Testis (tissue), 3 donors: ENCODE results near the gene LRP2. TPM values are rescaled to one million over a fixed set of nuclear protein-coding genes. Genes with fewer than 3 reads are reported as not detected.

Experiments used
- DNase-seq: peaks from one replicate; pipeline ENCODE4 v3.0.0-alpha.2; 2019
- H3K27ac ChIP-seq, 2 donors: fragments of 200-600 bp; sonication (generic); one replicate each; pipeline ENCODE4 v1.5.1; 2019
- H3K27me3 ChIP-seq: fragments of 200-600 bp; sonication (generic); one replicate; pipeline ENCODE4 v1.5.1; 2019
- H3K36me3 ChIP-seq: fragments of 200-600 bp; sonication (generic); one replicate; pipeline ENCODE4 v1.5.1; 2017; ENCODE audit warnings: low read depth; ENCODE audit errors: missing control alignments
- H3K4me1 ChIP-seq: fragments of 200-600 bp; sonication (generic); one replicate; pipeline ENCODE4 v1.5.1; 2019
- H3K4me3 ChIP-seq, 2 donors: fragments of 200-600 bp; sonication (generic); one replicate each; pipeline ENCODE4 v1.5.1; 2017 to 2019
- H3K9me3 ChIP-seq: fragments of 200-600 bp; sonication (generic); one replicate; pipeline ENCODE4 v1.5.1; 2017
- POLR2A ChIP-seq: fragments of 450-650 bp; IDR thresholded peaks from one replicate; pipeline ENCODE4 v1.6.1; 2017; ENCODE audit warnings: antibody characterized with exemption, mild to moderate bottlenecking, moderate library complexity
- WGBS, 2 donors: methylation state at CpG; one replicate each; pipeline ENCODE4 v1.1.5; 2018; 5-methylcytosine and 5-hydroxymethylcytosine counted together
- intact Hi-C: fragments of 100-400 bp; cut with DNase I; formaldehyde crosslinking; loops from one replicate; pipeline ENCODE4 v1.15.1; 2023; ENCODE audit warnings: low total_unique reads
- polyA plus RNA-seq: library from polyadenylated mRNA; stranded (reverse); fragments of 350-450 nt; fragmentation: Illumina TruSeq; extraction: RNeasy Lipid Tissue Mini Kit (QIAGEN cat#74804); gene quantifications from one replicate; pipeline ENCODE4 v1.2.3, GENCODE V29; 2014; ENCODE audit warnings: low read depth, low replicate concordance; ENCODE audit not compliant: insufficient read depth
- total RNA-seq, 2 donors: library from RNA; depleted of rRNA; stranded (reverse); fragments of >200 nt; gene quantifications; one replicate each; pipeline ENCODE4 v1.2.3, GENCODE V29; 2016
- TF ChIP-seq, protein P1 (sequence below), 3 experiments: fragments of 450-650 bp in 2 of 3; fragments of 200-600 bp in 1 of 3; sonication (generic) in 1 of 3; IDR thresholded peaks; one replicate each; pipeline ENCODE4 v1.5.1; 2016 to 2019; ENCODE audit warnings: antibody characterized with exemption in 3 of 3, mild to moderate bottlenecking in 2 of 3, moderate library complexity in 1 of 3

The LRP2 gene
- total and polyA plus RNA-seq, 3 donors from 2014 or later = 3.0 to 9.3 (median 4.1) TPM

DNA sequence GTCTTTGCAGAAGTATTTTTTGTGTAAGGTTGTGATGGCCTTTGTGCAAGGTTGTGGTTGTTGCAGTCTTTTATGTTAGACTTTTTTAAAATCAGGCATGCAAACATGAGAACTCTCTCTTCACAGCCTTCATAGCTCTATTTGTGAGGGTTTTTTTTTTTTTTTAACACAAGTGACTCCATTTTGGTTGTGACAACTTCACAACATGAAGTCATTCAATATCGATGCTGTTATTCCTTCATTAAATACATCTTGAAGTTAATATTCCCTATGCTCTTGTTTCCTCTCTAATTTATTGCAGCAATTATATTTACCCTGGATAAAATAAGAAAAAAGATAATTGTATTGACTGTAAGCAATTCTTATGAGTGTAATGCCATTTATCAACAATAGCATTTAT lies 257.5 kb downstream of the LRP2 start:
- H3K36me3 ChIP-seq = no peaks in the 10 kb centered on the region
- H3K4me1 ChIP-seq = no peaks in the 10 kb centered on the region
- no peak overlapping the region for H3K4me3 ChIP-seq
- TF ChIP-seq, protein P1, sequence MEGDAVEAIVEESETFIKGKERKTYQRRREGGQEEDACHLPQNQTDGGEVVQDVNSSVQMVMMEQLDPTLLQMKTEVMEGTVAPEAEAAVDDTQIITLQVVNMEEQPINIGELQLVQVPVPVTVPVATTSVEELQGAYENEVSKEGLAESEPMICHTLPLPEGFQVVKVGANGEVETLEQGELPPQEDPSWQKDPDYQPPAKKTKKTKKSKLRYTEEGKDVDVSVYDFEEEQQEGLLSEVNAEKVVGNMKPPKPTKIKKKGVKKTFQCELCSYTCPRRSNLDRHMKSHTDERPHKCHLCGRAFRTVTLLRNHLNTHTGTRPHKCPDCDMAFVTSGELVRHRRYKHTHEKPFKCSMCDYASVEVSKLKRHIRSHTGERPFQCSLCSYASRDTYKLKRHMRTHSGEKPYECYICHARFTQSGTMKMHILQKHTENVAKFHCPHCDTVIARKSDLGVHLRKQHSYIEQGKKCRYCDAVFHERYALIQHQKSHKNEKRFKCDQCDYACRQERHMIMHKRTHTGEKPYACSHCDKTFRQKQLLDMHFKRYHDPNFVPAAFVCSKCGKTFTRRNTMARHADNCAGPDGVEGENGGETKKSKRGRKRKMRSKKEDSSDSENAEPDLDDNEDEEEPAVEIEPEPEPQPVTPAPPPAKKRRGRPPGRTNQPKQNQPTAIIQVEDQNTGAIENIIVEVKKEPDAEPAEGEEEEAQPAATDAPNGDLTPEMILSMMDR (IDR thresholded peaks at IDR 0.05) = no peak
- TF ChIP-seq POLR2A = no peak
- H3K9me3 ChIP-seq = no peaks in the 10 kb centered on the region
- intact Hi-C loops = no loop called here
- WGBS, 2 donors = 27 to 89% methylated on average over 1 of the region's 1 CpG
- H3K27ac ChIP-seq = no peak overlapping the region
- DNase-seq = no peak
- no peaks in the 10 kb centered on the region for H3K27me3 ChIP-seq

DNA sequence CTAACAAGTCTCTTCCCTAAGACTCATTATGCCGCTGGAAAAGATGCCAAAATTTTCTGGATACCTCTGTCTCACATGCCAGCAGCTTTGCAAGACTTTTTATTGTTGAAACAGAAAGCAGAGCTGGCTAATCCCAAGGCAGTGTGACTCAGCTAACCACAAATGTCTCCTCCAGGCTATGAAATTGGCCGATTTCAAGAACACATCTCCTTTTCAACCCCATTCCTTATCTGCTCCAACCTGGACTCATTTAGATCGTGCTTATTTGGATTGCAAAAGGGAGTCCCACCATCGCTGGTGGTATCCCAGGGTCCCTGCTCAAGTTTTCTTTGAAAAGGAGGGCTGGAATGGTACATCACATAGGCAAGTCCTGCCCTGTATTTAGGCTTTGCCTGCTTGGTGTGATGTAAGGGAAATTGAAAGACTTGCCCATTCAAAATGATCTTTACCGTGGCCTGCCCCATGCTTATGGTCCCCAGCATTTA lies 266.7 kb downstream of the LRP2 start:
- no peak for DNase-seq
- no peaks in the 10 kb centered on the region for H3K4me1 ChIP-seq
- TF ChIP-seq, protein P1 (IDR thresholded peaks at IDR 0.05) = no peak
- no peak for TF ChIP-seq POLR2A
- no peaks in the 10 kb centered on the region for H3K27me3 ChIP-seq
- H3K36me3 ChIP-seq = no peaks in the 10 kb centered on the region
- H3K27ac ChIP-seq = no peak overlapping the region
- intact Hi-C loops = no loop called here
- 89 to 91% methylated on average over 5 of the region's 5 CpGs for WGBS, 2 donors
- no peaks in the 10 kb centered on the region for H3K9me3 ChIP-seq
- no peak overlapping the region for H3K4me3 ChIP-seq

DNA sequence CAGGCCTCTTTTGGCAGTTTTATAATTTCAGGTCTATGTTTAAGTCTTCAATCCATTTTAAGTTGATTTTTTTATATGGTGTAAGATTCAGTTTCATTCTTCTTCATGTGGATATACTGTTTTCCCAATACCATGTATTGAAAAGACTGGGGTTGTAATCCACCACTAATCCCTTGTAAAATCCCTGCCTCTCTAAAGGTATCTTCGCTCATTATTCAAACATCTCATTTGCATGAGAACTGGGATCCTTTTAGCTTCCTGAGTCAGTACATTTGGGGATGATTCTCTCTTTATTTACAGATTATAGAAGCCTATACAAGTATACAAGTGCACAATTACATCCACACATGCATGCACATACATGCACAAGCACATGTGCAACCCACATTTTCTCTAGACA lies 267.7 kb downstream of the LRP2 start:
- Histone ChIP-seq H3K36me3 (no peaks in the 10 kb centered on the region), H3K4me1 (no peaks in the 10 kb centered on the region), H3K27ac (no peak overlapping the region), H3K4me3 (no peak overlapping the region), H3K9me3 (no peaks in the 10 kb centered on the region), H3K27me3 (no peaks in the 10 kb centered on the region)
- TF ChIP-seq POLR2A = no peak
- TF ChIP-seq, protein P1 (IDR thresholded peaks at IDR 0.05) = no peak
- no peak for DNase-seq
- intact Hi-C loops = no loop called here
- WGBS, 2 donors = 92 to 94% methylated on average over 1 of the region's 1 CpG

DNA sequence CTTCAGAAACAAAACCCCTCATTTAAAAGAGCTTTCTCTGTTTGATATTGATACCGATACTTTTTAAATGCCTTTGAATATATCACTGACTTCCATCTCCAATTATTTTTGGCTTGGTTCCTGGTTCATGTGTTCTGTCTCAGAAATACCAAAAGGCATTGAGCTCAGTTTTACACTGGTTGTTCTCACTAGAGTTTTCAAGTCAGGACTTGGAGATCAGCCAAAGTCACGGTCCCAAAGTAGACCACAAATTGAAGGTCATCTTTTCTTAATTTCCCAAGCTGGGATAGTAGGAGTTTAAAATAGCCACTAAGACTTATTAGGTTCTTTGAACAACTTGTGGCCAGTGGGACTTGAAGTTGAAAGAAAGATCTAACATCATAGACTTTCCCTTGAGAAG lies 268.8 kb downstream of the LRP2 start:
- intact Hi-C loops = no loop called here
- TF ChIP-seq, protein P1 (IDR thresholded peaks at IDR 0.05) = no peak
- DNase-seq = no peak
- Histone ChIP-seq H3K4me1 (no peaks in the 10 kb centered on the region), H3K36me3 (no peaks in the 10 kb centered on the region), H3K27me3 (no peaks in the 10 kb centered on the region), H3K4me3 (no peak overlapping the region), H3K9me3 (no peaks in the 10 kb centered on the region), H3K27ac (no peak overlapping the region)
- 32 to 54% methylated on average over 2 of the region's 2 CpGs for WGBS, 2 donors

DNA sequence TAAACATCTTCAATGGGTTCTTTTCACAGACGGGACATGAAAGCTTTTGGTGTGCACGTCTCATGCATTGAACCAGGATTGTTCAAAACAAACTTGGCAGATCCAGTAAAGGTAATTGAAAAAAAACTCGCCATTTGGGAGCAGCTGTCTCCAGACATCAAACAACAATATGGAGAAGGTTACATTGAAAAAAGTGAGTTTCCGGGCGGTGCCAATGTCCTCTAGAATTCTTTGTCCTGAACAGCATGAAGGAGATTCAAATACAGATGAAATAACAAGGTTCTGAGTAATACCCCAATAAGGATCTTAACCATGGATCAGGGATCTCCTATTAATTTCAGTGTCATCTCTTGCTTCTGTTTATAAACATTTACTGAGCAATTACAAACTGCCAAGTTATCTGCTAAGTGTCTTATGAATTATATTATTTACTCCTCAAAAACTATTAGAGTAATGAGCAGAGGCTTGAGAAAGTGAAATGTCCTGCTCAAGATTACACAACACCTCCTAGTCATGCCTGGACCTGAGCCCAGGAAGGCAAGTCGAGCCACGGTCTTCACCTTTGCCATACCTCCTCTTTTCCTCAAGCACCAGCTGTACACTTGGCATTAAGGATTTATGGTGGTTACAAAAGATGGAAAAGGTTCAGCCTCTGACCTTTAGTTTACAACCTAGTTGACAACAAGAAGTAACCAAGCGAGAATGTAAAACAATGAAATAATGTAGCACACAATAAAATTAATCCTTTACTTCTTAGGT lies 270.4 kb downstream of the LRP2 start:
- Histone ChIP-seq H3K9me3 (no peaks in the 10 kb centered on the region), H3K27ac (no peak overlapping the region), H3K36me3 (no peaks in the 10 kb centered on the region), H3K4me1 (no peaks in the 10 kb centered on the region), H3K4me3 (no peak overlapping the region), H3K27me3 (no peaks in the 10 kb centered on the region)
- no peak for TF ChIP-seq POLR2A
- TF ChIP-seq, protein P1 (IDR thresholded peaks at IDR 0.05) = no peak
- DNase-seq = no peak
- 79 to 88% methylated on average over 8 of the region's 8 CpGs for WGBS, 2 donors
- intact Hi-C loops = no loop called here
